HEK293T (cell line): Measurements from ENCODE around the gene KIF26B.

ENCODE experiments used
- CTCF ChIA-PET: fragments of 350-600 bp; formaldehyde crosslinking; extraction: SDS; loops from one replicate; lab custom pipeline; 2021; ENCODE audit warnings: antibody characterized with exemption, inconsistent platforms; lab: Yijun Ruan, JAX
- POLR2A ChIA-PET: fragments of 350-600 bp; formaldehyde crosslinking; extraction: SDS; loops from one replicate; lab custom pipeline; 2020; ENCODE audit warnings: antibody characterized with exemption, inconsistent platforms; lab: Yijun Ruan, JAX
- DNase-seq: peaks from one replicate; pipeline ENCODE4 v3.0.0; 2012; ENCODE audit warnings: mixed read lengths; ENCODE audit errors: extremely low spot score
- ARNT ChIP-seq: fragments of 450-650 bp; IDR thresholded peaks from 2 replicates; pipeline ENCODE4 v1.6.1; 2017; ENCODE audit warnings: mild to moderate bottlenecking
- BHLHE40 ChIP-seq: fragments of 450-650 bp; IDR thresholded peaks from 2 replicates; pipeline ENCODE4 v1.6.1; 2016; ENCODE audit warnings: mild to moderate bottlenecking, moderate library complexity, borderline replicate concordance
- CTBP1 ChIP-seq: fragments of 450-650 bp; IDR thresholded peaks from 2 replicates; pipeline ENCODE4 v1.6.1; 2016; ENCODE audit warnings: borderline replicate concordance
- ELF4 ChIP-seq: fragments of 450-650 bp; IDR thresholded peaks from 2 replicates; pipeline ENCODE4 v1.6.1; 2017; ENCODE audit warnings: antibody characterized with exemption
- FOXA1 ChIP-seq: fragments of 450-650 bp; IDR thresholded peaks from 2 replicates; pipeline ENCODE4 v1.6.1; 2016; ENCODE audit warnings: mild to moderate bottlenecking
- FOXK2 ChIP-seq: fragments of 450-650 bp; IDR thresholded peaks from 2 replicates; pipeline ENCODE4 v1.6.1; 2016; ENCODE audit warnings: mild to moderate bottlenecking
- FOXM1 ChIP-seq: fragments of 450-650 bp; IDR thresholded peaks from 2 replicates; pipeline ENCODE4 v1.6.1; 2017; ENCODE audit warnings: mild to moderate bottlenecking, borderline replicate concordance
- HDGF ChIP-seq: fragments of 450-650 bp; IDR thresholded peaks from 2 replicates; pipeline ENCODE4 v1.6.1; 2017; ENCODE audit warnings: antibody characterized with exemption, borderline replicate concordance
- L3MBTL2 ChIP-seq: fragments of 450-650 bp; conservative IDR thresholded peaks from 2 replicates; pipeline ENCODE4 v1.6.1; 2016; ENCODE audit warnings: mild to moderate bottlenecking
- LEF1 ChIP-seq: fragments of 450-650 bp; IDR thresholded peaks from 2 replicates; pipeline ENCODE4 v1.6.1; 2017; ENCODE audit warnings: mild to moderate bottlenecking, borderline replicate concordance
- NFRKB ChIP-seq: fragments of 450-650 bp; IDR thresholded peaks from 2 replicates; pipeline ENCODE4 v1.6.1; 2016; ENCODE audit warnings: mild to moderate bottlenecking, moderate library complexity
- PKNOX1 ChIP-seq: fragments of 450-650 bp; IDR thresholded peaks from 2 replicates; pipeline ENCODE4 v1.6.1; 2016
- SP1 ChIP-seq: fragments of 450-650 bp; IDR thresholded peaks from 2 replicates; pipeline ENCODE4 v1.6.1; 2017
- SUZ12 ChIP-seq: fragments of 450-650 bp; IDR thresholded peaks from 2 replicates; pipeline ENCODE4 v1.6.1; 2016; ENCODE audit warnings: mild to moderate bottlenecking
- TARDBP ChIP-seq: fragments of 450-650 bp; IDR thresholded peaks from 2 replicates; pipeline ENCODE4 v1.6.1; 2016
- ZNF384 ChIP-seq: fragments of 450-650 bp; IDR thresholded peaks from 2 replicates; pipeline ENCODE4 v1.6.1; 2016

KIF26B gene

GRCh38 chr1:245121523-245121922 lies 33.3 kb upstream of the KIF26B start:
- TF ChIP-seq FOXK2 = no peak
- no peak for TF ChIP-seq SP1
- no peak for TF ChIP-seq L3MBTL2
- TF ChIP-seq SUZ12 = no peak
- TF ChIP-seq PKNOX1 = no peak
- TF ChIP-seq LEF1 = no peak
- TF ChIP-seq HDGF = no peak
- no peak for TF ChIP-seq BHLHE40
- no peak for TF ChIP-seq ZNF384
- no peak for TF ChIP-seq TARDBP
- DNase-seq = peak; percentile 49
- POLR2A ChIA-PET = no interaction called here
- CTCF ChIA-PET = no interaction called here

DNA sequence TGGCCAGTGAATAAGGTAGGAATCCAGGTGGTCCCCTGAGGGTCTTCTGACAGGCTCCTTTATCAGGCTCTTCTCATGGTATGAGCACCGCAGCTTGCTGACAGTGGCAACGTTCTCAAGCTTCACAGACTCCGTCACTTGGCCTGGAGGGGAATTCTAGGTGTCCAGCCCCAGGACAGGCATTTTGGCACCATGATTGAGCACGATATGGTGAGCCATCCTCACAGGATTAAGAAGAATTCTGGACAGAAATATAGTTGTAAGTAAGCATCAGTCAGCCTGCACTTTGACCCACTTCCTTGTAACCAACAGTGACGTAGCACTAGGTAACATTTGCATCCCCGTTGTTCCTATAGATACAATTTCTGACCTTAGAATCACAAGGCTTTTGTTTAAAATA lies 30.5 kb upstream of the KIF26B start:
- TF ChIP-seq FOXK2 (no peak), FOXM1 (no peak), CTBP1 (no peak)
- ChIA-PET POLR2A (no interaction called here), CTCF (no interaction called here)
- DNase-seq = no peak

GRCh38 chr1:245124644-245125043 lies 30.1 kb upstream of the KIF26B start:
- no peak for TF ChIP-seq PKNOX1
- no peak for TF ChIP-seq CTBP1
- no peak for TF ChIP-seq HDGF
- no peak for TF ChIP-seq SP1
- TF ChIP-seq L3MBTL2 = no peak
- TF ChIP-seq SUZ12 = no peak
- no peak for TF ChIP-seq BHLHE40
- TF ChIP-seq NFRKB = no peak
- TF ChIP-seq ELF4 = no peak
- no peak for TF ChIP-seq ZNF384
- TF ChIP-seq FOXM1 = no peak
- TF ChIP-seq LEF1 = no peak
- TF ChIP-seq FOXA1 = no peak
- TF ChIP-seq ARNT = no peak
- POLR2A ChIA-PET = no interaction called here
- CTCF ChIA-PET = no interaction called here
- DNase-seq = no peak

DNA sequence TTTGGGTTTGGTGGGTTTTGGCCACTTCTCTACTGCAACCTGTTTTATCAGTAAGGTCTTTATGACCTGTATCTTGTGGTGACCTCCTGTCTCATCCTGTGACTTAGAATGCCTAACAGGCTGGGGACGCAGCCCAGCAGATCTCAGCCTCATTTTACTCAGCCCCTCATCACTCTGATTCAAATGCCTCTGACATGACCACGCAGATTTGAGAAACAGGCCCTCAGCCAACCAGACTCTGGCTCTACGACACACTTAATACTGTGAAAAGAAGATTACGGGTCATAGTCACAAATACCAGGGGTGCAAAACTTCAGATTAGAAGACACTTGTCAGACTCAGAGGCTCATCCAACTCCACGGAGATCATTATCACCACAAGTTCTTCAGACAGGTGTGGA lies 28.3 kb upstream of the KIF26B start:
- CTCF ChIA-PET = no interaction called here

DNA sequence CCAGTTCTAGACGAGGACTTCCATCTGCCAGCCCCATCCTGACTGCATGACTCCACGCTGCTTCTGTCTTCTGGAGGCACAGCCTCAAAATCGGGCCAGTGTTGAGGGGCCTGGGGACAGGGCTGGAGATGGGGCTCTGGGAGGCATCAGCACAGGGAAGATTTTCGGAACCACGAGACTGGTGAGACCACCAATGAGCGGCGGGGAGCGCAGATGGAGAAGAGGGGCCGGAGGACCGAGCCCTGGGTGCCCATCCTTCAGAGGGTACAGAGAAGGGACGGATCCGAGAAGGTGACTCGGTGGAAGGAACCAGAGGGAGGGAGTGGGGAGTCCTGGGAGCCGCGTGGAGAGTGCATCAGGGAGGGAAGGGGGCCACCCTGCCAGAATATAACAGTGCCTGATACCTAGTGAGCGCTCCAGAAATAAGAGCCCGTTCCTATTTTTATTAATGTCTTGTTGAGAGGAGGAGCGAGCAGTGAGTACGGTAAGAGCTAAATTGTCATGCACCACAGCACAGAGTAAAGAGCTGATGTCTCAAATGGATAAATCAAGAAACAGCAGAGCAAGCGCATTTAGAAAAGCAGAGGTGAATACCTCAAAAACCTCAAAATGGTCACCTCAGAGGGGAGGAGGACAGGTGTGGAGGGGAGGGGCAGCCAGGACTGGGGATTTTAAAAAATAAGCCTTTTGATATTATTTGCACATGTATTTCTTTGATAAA lies 26.2 kb upstream of the KIF26B start:
- CTCF ChIA-PET = no interaction called here
- TF ChIP-seq HDGF (no peak), CTBP1 (no peak), NFRKB (no peak), BHLHE40 (no peak), FOXM1 (no peak), PKNOX1 (no peak), TARDBP (no peak), L3MBTL2 (no peak), ZNF384 (no peak), ARNT (no peak), SUZ12 (no peak)
- DNase-seq = no peak
- POLR2A ChIA-PET = no interaction called here

More for the DNA sequence above, 28.3 kb upstream of the KIF26B start:
- no peak for DNase-seq
- POLR2A ChIA-PET = no interaction called here
- no peak for TF ChIP-seq ELF4
- TF ChIP-seq PKNOX1 = no peak
- no peak for TF ChIP-seq TARDBP
- no peak for TF ChIP-seq HDGF
- no peak for TF ChIP-seq NFRKB
- no peak for TF ChIP-seq SP1
- no peak for TF ChIP-seq SUZ12
- TF ChIP-seq LEF1 = no peak
- TF ChIP-seq FOXM1 = no peak
- no peak for TF ChIP-seq L3MBTL2
- TF ChIP-seq FOXA1 = no peak
- TF ChIP-seq ZNF384 = no peak
- no peak for TF ChIP-seq BHLHE40
- no peak for TF ChIP-seq CTBP1
- no peak for TF ChIP-seq FOXK2
- no peak for TF ChIP-seq ARNT
